ENCODE results near the gene NDUFS7. TPM values are rescaled to one million over a fixed set of nuclear protein-coding genes. Genes with fewer than 3 reads are reported as not detected.

Gene NDUFS7
- total and polyA plus RNA-seq, 9 of the 15 experiments (the other 6 are each of a cell fraction or from before 2014, with no cell fraction given), result 6.0 to 271 (median 60.6) TPM

DNA sequence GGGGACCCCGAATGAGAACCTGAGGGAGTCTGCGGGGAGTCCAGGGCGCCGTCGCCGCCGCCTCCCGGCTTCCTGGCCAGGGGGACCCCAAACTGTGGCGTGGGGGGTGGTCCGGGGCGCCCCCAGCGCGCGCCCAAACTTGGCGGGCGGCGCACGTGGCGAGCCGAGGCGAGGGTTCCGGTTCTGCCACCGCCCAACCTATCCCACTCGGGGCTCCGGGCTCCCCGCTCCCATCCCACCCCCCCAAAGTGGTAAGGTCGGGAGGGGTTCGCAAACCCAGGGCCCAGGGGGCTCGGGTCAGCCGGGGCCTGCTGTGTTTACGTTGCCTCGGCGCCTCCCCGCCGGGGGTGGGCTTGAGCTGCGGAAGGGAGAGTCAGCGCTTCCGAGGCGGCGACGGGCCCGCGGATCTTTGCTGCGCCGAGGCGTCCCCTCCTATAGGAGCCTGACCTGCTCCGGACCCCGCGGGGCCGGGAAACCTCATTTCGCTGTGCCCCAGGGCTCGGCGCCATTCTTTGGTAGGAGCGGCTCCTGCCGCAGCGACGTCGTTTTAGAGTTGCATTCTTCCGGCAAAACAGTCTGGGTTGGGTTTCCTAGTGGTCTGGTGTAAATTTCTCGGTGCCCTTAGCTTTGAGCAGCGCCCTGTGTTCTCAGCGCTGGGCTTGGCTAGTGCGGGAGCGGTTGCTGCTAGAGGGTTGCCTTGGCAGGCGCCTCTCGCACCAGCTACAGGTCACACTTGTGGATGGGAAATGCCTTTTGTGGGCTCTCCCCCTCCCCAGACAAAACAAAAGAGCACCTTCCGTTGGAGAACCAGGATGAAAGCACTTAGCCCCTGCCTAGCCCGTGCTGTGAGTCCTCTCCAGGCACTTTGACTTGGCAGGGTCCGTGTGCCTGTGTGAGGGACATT, 24.8 kb downstream of the NDUFS7 start (continued):
- TF ChIP-seq HDAC2 (IDR thresholded peaks at IDR 0.05) (no peak), TCF7L2 (IDR thresholded peaks at IDR 0.05; ENCODE audit: low read depth, low read length) (no peak), SRSF3 (IDR thresholded peaks at IDR 0.05; ENCODE audit: insufficient read depth, low read length) (no peak), FOXK2 (conservative IDR thresholded peaks at IDR 0.05 in 1 of 2, IDR thresholded peaks at IDR 0.05 in 1 of 2; ENCODE audit: low read depth in 2 of 2) (peak in 1 of 2 experiments; percentile 24; a peak in 1 of 4 replicates), PHF8 (IDR thresholded peaks at IDR 0.05; ENCODE audit: borderline replicate concordance, low read length) (peak; percentile 4; the same call in 1 of the 2 replicates), ZFX (CRISPR knock-in tag; IDR thresholded peaks at IDR 0.05) (peak; percentile 70), CCNT2 (IDR thresholded peaks at IDR 0.05; ENCODE audit: borderline replicate concordance, extremely low read depth, insufficient read length, low read depth, low read length) (no peak), MAFG (tag; conservative IDR thresholded peaks at IDR 0.05) (no peak), KAT7 (CRISPR knock-in tag; IDR thresholded peaks at IDR 0.05; ENCODE audit: borderline replicate concordance) (peak; percentile 58; the same call in 1 of the 2 replicates), CHD2 (IDR thresholded peaks at IDR 0.05; ENCODE audit: low read depth, low read length) (no peak), POLR2G (IDR thresholded peaks at IDR 0.05; ENCODE audit: low read depth, low read length) (peak; percentile 71)
- TF ChIP-seq, protein P1, sequence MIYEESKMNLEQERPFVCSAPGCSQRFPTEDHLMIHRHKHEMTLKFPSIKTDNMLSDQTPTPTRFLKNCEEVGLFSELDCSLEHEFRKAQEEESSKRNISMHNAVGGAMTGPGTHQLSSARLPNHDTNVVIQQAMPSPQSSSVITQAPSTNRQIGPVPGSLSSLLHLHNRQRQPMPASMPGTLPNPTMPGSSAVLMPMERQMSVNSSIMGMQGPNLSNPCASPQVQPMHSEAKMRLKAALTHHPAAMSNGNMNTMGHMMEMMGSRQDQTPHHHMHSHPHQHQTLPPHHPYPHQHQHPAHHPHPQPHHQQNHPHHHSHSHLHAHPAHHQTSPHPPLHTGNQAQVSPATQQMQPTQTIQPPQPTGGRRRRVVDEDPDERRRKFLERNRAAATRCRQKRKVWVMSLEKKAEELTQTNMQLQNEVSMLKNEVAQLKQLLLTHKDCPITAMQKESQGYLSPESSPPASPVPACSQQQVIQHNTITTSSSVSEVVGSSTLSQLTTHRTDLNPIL (CRISPR knock-in tag; IDR thresholded peaks at IDR 0.05), result no peak
- TF ChIP-seq, protein P2, sequence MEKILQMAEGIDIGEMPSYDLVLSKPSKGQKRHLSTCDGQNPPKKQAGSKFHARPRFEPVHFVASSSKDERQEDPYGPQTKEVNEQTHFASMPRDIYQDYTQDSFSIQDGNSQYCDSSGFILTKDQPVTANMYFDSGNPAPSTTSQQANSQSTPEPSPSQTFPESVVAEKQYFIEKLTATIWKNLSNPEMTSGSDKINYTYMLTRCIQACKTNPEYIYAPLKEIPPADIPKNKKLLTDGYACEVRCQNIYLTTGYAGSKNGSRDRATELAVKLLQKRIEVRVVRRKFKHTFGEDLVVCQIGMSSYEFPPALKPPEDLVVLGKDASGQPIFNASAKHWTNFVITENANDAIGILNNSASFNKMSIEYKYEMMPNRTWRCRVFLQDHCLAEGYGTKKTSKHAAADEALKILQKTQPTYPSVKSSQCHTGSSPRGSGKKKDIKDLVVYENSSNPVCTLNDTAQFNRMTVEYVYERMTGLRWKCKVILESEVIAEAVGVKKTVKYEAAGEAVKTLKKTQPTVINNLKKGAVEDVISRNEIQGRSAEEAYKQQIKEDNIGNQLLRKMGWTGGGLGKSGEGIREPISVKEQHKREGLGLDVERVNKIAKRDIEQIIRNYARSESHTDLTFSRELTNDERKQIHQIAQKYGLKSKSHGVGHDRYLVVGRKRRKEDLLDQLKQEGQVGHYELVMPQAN (IDR thresholded peaks at IDR 0.05; ENCODE audit: borderline replicate concordance), result peak; percentile 44; the same call in 1 of the 2 replicates
- TF ChIP-seq, protein P3, sequence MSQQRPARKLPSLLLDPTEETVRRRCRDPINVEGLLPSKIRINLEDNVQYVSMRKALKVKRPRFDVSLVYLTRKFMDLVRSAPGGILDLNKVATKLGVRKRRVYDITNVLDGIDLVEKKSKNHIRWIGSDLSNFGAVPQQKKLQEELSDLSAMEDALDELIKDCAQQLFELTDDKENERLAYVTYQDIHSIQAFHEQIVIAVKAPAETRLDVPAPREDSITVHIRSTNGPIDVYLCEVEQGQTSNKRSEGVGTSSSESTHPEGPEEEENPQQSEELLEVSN (IDR thresholded peaks at IDR 0.05; ENCODE audit: borderline replicate concordance in 1 of 2, extremely low read depth in 1 of 2, insufficient read depth in 1 of 2, insufficient read length in 1 of 2, low read depth in 1 of 2, low read length in 1 of 2, poor library complexity in 1 of 2, severe bottlenecking in 1 of 2), result peak; percentile 73 to 84
